Activated T-helper 9 cell treated with anti-CD3 and anti-CD28 coated beads, Interleukin-2, amount 50 U/mL, for 16 hours (primary cell): ENCODE measurements around the gene LAMA5.

Experiments
- DNase-seq: peaks from one replicate; pipeline ENCODE4 v3.0.0-alpha.2; 2020; ENCODE audit warnings: low read depth

The LAMA5 gene

GRCh38 chr20:62300319-62300718, 66.8 kb downstream of the LAMA5 start:
- DNase-seq, result no peak

GRCh38 chr20:62299666-62300236, 67.4 kb downstream of the LAMA5 start:
- DNase-seq, result no peak

- DNase-seq, result no peak
These were observed 68.4 kb downstream of the LAMA5 start for GRCh38 chr20:62298577-62299249.

- no peak for DNase-seq
These were observed 69.5 kb downstream of the LAMA5 start for GRCh38 chr20:62297449-62298227.

- DNase-seq, result no peak
These were observed 70.2 kb downstream of the LAMA5 start for GRCh38 chr20:62296724-62297448.

- DNase-seq, result no peak
These were observed 72.6 kb downstream of the LAMA5 start for GRCh38 chr20:62294516-62294915.

- no peak for DNase-seq
These were observed 73.2 kb downstream of the LAMA5 start for GRCh38 chr20:62293946-62294345.

- DNase-seq, result no peak
These were observed 73.9 kb downstream of the LAMA5 start for GRCh38 chr20:62293111-62293784.

- no peak for DNase-seq
These were observed 75.0 kb downstream of the LAMA5 start for GRCh38 chr20:62292108-62292507.

GRCh38 chr20:62291251-62292066, 75.7 kb downstream of the LAMA5 start:
- DNase-seq, result no peak

GRCh38 chr20:62289898-62290297, 77.2 kb downstream of the LAMA5 start:
- DNase-seq, result no peak

GRCh38 chr20:62289131-62289530, 78.0 kb downstream of the LAMA5 start:
- no peak for DNase-seq

GRCh38 chr20:62288535-62289105, 78.5 kb downstream of the LAMA5 start:
- no peak for DNase-seq

GRCh38 chr20:62287759-62288534, 79.2 kb downstream of the LAMA5 start:
- DNase-seq, result no peak

GRCh38 chr20:62287129-62287528, 80.0 kb downstream of the LAMA5 start:
- DNase-seq, result no peak

- no peak for DNase-seq
These were observed 80.5 kb downstream of the LAMA5 start for GRCh38 chr20:62286493-62287064.

GRCh38 chr20:62285722-62286121, 81.4 kb downstream of the LAMA5 start:
- no peak for DNase-seq

GRCh38 chr20:62285151-62285550, 82.0 kb downstream of the LAMA5 start:
- no peak for DNase-seq

- DNase-seq, result no peak
These were observed 82.7 kb downstream of the LAMA5 start for GRCh38 chr20:62284448-62284847.
